Activated CD8-positive, alpha-beta memory T cell treated with anti-CD3 and anti-CD28 coated beads, Interleukin-2, amount 10 ng/mL, durations not matched to agents 7 days and 5 days (primary cell): ENCODE data around the gene ACTL7A. TPM values are rescaled to one million over a fixed set of nuclear protein-coding genes. Genes with fewer than 3 reads are reported as not detected.
"Not testable (repeated sequence)": the region's sequence is repeated elsewhere in the genome, so short reads cannot be mapped to it uniquely, and the experiment has no call there.

Experiments used
- ATAC-seq: fragments of 150-1000 bp; cut with Tn5 transposase; one replicate; pipeline ENCODE4 v1.10.0; 2021; ENCODE audit warnings: moderate library complexity
- CTCF ChIA-PET: fragments of 350-600 bp; sonication (Branson Sonifier 250); formaldehyde crosslinking; loops from one replicate; lab custom pipeline; 2021; ENCODE audit warnings: antibody characterized with exemption; lab: Charles Lee
- DNase-seq: peaks from one replicate; pipeline ENCODE4 v3.0.0-alpha.2; 2020
- H3K27ac Mint-ChIP-seq: one replicate; pipeline ENCODE4 v1.8.0; 2021; ENCODE audit warnings: mild to moderate bottlenecking, mixed read lengths
- H3K27me3 Mint-ChIP-seq: one replicate; pipeline ENCODE4 v1.8.0; 2021; ENCODE audit warnings: mixed read lengths
- H3K36me3 Mint-ChIP-seq: one replicate; pipeline ENCODE4 v1.8.0; 2021; ENCODE audit warnings: mild to moderate bottlenecking, mixed read lengths
- H3K4me1 Mint-ChIP-seq: one replicate; pipeline ENCODE4 v1.8.0; 2021; ENCODE audit warnings: mixed read lengths
- H3K4me3 Mint-ChIP-seq: one replicate; pipeline ENCODE4 v1.8.0; 2021; ENCODE audit warnings: mild to moderate bottlenecking, moderate library complexity, mixed read lengths
- H3K9me3 Mint-ChIP-seq: one replicate; pipeline ENCODE4 v1.8.0; 2022; ENCODE audit warnings: low read depth, mixed read lengths
- total RNA-seq, 2 experiments: library from RNA; stranded (reverse); gene quantifications; one replicate each; pipeline ENCODE4 v1.2.3, GENCODE V29; 2021

Gene ACTL7A
- total RNA-seq, 2 experiments from 2014 or later = not detected

- Mint-ChIP-seq H3K4me1 (peaks cover 5% of the 10 kb centered on the region), H3K36me3 (no peaks in the 10 kb centered on the region), H3K27me3 (no peaks in the 10 kb centered on the region), H3K27ac (no peak overlapping the region), H3K9me3 (no peaks in the 10 kb centered on the region), H3K4me3 (no peak overlapping the region)
- CTCF ChIA-PET = no interaction called here
- DNase-seq (no peak), ATAC-seq (no peak)
Observed at GRCh38 chr9:108837530-108837929, 24.5 kb upstream of the ACTL7A start.

GRCh38 chr9:108838017-108838416 is 24.0 kb upstream of the ACTL7A start:
- no peak overlapping the region for H3K4me3 Mint-ChIP-seq
- no peaks in the 10 kb centered on the region for H3K9me3 Mint-ChIP-seq
- H3K27ac Mint-ChIP-seq = no peak overlapping the region
- CTCF ChIA-PET = no interaction called here
- H3K27me3 Mint-ChIP-seq = no peaks in the 10 kb centered on the region
- no peaks in the 10 kb centered on the region for H3K36me3 Mint-ChIP-seq
- ATAC-seq (no peak), DNase-seq (no peak)
- peaks cover 9% of the 10 kb centered on the region for H3K4me1 Mint-ChIP-seq

DNA sequence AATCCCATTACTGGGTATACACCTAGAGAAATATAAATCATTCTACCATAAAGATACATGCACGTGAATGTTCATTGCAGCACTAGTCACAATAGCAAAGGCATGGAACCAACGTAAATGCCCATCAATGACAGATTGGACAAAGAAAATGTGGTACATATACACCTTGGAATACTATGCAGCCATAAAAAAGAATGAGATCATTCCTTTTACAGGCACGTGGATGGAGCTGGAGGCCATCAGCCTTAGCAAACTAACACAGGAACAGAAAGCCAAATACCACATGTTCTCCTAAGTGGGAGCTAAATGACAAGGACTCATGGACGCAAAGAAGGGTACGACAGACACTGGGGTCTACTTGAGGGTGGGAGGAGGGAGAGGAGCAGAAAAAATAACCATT is 22.5 kb upstream of the ACTL7A start:
- DNase-seq, H3K36me3 Mint-ChIP-seq, H3K27me3 Mint-ChIP-seq, ATAC-seq, H3K27ac Mint-ChIP-seq, H3K4me3 Mint-ChIP-seq, H3K9me3 Mint-ChIP-seq, CTCF ChIA-PET: not testable (repeated sequence)
- peaks cover 11% of the 10 kb centered on the region for H3K4me1 Mint-ChIP-seq

DNA sequence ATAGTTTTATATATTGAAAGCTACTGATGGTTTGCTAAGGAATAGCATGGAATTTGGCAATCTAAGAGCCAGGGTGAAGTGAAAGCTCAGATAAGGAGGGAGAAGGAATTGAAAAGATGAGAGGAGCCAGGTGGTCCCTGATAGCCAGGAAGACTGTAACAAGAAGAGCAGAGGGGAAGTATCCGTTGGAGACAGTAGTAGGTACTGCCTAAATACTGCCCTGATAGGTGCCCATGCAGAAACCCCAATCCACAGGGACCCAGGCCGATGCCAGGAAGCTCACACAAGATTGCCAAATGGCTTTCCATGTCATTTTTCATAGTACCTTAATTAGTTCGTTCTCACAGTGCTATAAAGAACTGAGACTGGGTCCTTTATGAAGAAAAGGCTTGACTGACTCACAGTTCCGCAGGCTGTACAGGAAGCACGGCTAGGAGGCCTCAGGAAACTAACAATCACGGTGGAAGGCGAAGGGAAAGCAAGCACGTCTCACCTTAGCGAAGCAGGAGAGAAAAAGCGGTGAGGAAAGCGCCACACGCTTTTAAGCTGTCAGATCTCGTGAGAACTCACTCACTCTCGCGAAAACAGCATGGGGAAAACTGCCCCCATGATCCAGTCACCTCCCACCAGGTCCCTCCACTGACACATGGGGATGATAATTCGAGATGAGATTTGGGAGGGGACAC is 19.3 kb upstream of the ACTL7A start:
- Mint-ChIP-seq H3K27ac (no peak overlapping the region), H3K36me3 (no peaks in the 10 kb centered on the region), H3K4me3 (no peak overlapping the region), H3K9me3 (no peaks in the 10 kb centered on the region), H3K27me3 (peaks cover 4% of the 10 kb centered on the region), H3K4me1 (peaks cover 8% of the 10 kb centered on the region)
- ATAC-seq (no peak), DNase-seq (no peak)
- CTCF ChIA-PET = no interaction called here

GRCh38 chr9:108844391-108844790 is 17.7 kb upstream of the ACTL7A start:
- H3K36me3 Mint-ChIP-seq = no peaks in the 10 kb centered on the region
- no peak overlapping the region for H3K27ac Mint-ChIP-seq
- CTCF ChIA-PET = no interaction called here
- DNase-seq (no peak), ATAC-seq (no peak)
- peaks cover 4% of the 10 kb centered on the region for H3K27me3 Mint-ChIP-seq
- no peaks in the 10 kb centered on the region for H3K9me3 Mint-ChIP-seq
- peaks cover 8% of the 10 kb centered on the region for H3K4me1 Mint-ChIP-seq
- H3K4me3 Mint-ChIP-seq = no peak overlapping the region

GRCh38 chr9:108844856-108845255 is 17.2 kb upstream of the ACTL7A start:
- ATAC-seq = no peak
- peaks cover 4% of the 10 kb centered on the region for H3K27me3 Mint-ChIP-seq
- H3K9me3 Mint-ChIP-seq = no peaks in the 10 kb centered on the region
- peaks cover 8% of the 10 kb centered on the region for H3K4me1 Mint-ChIP-seq
- CTCF ChIA-PET = no interaction called here
- H3K27ac Mint-ChIP-seq = no peak overlapping the region
- H3K36me3 Mint-ChIP-seq = no peaks in the 10 kb centered on the region
- DNase-seq = no peak
- H3K4me3 Mint-ChIP-seq = no peak overlapping the region

DNA sequence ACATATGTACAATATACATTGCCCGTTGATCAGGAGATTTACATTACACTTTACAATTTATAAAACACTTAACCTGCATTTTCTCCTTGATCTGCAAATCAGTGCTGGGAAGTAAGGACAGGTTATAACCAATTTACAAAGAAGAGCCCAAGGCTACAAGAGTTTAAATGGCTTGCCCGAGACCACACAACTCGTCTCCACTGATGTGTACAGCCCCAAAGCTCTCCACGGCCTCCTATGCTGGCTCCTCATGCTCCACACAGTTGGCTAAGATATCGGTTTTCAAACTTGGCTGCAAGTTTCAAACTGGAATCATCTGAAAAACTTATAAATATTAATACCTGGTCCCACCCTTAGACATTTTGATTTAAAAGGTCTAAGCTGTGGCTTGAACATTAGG is 16.6 kb upstream of the ACTL7A start:
- CTCF ChIA-PET = no interaction called here
- H3K27ac Mint-ChIP-seq = no peak overlapping the region
- H3K4me1 Mint-ChIP-seq = peaks cover 8% of the 10 kb centered on the region
- H3K36me3 Mint-ChIP-seq = no peaks in the 10 kb centered on the region
- ATAC-seq = no peak
- DNase-seq = no peak
- H3K27me3 Mint-ChIP-seq = peaks cover 4% of the 10 kb centered on the region
- no peaks in the 10 kb centered on the region for H3K9me3 Mint-ChIP-seq
- H3K4me3 Mint-ChIP-seq = no peak overlapping the region

DNA sequence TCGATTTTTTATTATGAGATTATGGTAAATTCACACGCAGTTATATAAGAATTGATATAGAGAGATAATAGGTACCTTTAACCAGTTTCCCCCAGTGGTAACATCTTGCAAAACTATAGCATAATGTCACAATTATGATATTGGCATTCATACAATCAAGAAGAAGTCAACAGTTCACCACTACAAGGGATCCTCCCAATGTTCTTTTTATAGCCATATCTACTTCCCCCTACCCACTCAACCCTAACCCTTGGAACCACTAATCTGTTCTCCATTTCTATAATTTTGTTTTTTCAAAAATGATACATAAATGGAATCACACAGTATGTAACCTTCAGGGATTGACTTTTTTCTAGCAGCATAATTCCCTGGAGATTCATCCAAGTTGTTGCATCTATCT is 16.1 kb upstream of the ACTL7A start:
- Mint-ChIP-seq H3K9me3 (no peaks in the 10 kb centered on the region), H3K4me1 (peaks cover 8% of the 10 kb centered on the region), H3K36me3 (no peaks in the 10 kb centered on the region), H3K27ac (no peak overlapping the region), H3K27me3 (peaks cover 4% of the 10 kb centered on the region), H3K4me3 (no peak overlapping the region)
- DNase-seq (no peak), ATAC-seq (no peak)
- CTCF ChIA-PET = no interaction called here

DNA sequence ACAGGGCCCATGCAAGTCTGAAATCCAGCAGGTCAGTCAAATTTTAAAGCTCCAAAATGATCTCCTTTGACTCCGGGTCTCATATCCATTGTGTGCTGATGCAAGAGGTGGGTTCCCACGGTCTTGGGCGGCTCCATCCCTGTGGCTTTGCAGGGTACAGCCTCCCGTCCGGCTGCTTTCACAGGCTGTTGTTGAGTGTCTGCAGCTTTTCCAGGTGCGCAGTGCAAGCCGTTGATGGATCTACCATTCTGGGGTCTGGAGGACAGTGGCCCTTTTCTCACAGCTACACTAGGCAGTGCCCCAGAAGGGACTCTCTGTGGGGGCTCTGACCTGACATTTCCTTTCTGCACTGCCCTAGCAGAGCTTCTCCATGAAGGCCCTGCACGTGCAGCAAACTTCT is 13.8 kb upstream of the ACTL7A start:
- ATAC-seq, H3K9me3 Mint-ChIP-seq, H3K27ac Mint-ChIP-seq, DNase-seq, H3K36me3 Mint-ChIP-seq, H3K27me3 Mint-ChIP-seq, H3K4me3 Mint-ChIP-seq, CTCF ChIA-PET, H3K4me1 Mint-ChIP-seq: not testable (repeated sequence)

DNA sequence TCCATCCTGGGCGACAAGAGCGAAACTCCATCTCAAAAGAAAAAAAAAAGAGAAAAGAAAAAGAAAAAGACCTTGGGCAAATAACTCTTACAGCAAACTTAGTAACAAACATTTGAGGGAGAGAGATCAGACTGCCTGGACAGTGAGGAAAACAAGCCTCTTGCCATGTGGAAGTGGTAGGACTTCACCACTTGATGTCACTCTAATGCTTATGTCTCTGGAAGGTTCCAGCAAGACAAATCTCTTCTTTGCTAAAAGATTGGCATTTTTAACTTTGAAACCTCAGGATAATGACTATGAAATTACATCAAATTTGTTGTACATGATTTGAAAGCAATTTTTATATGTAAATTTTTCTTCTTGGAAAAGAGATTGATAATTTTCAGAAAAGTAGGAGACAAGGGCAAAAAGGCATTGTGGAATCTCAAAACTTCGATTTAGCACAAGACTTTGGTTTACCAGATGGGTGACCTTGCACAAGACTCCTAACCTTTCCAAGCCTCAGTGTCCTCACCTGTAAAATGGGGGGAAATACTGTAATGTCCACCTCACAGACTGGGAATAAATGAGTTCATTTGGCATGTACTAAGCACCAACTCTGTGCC is 11.7 kb upstream of the ACTL7A start:
- H3K9me3 Mint-ChIP-seq = no peaks in the 10 kb centered on the region
- H3K27ac Mint-ChIP-seq = no peak overlapping the region
- H3K4me3 Mint-ChIP-seq = no peak overlapping the region
- CTCF ChIA-PET = no interaction called here
- H3K4me1 Mint-ChIP-seq = no peaks in the 10 kb centered on the region
- DNase-seq (no peak), ATAC-seq (no peak)
- no peaks in the 10 kb centered on the region for H3K36me3 Mint-ChIP-seq
- H3K27me3 Mint-ChIP-seq = no peaks in the 10 kb centered on the region

DNA sequence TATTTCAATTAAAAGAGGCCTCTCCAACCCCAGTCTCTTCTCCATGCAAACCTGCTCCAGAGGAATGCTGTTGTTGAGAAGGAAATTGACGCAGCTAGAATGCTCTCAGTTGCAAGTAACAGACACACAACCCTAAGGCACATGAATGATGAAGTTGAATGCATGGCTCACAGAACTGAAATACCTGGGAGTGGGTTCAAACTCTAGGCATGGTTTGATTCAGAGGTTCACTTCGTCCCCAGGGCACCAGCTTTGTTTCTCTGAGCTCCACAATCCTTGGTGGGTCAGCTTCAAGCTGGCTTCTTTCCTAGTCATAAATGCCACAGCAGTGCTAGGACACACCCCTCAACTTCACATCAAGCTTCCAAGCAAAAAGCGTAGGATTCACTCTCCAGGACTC is 10.9 kb upstream of the ACTL7A start:
- CTCF ChIA-PET = no interaction called here
- Mint-ChIP-seq H3K4me3 (no peak overlapping the region), H3K27me3 (no peaks in the 10 kb centered on the region), H3K36me3 (no peaks in the 10 kb centered on the region), H3K4me1 (no peaks in the 10 kb centered on the region), H3K27ac (no peak overlapping the region), H3K9me3 (no peaks in the 10 kb centered on the region)
- no peak for DNase-seq
- ATAC-seq = no peak

DNA sequence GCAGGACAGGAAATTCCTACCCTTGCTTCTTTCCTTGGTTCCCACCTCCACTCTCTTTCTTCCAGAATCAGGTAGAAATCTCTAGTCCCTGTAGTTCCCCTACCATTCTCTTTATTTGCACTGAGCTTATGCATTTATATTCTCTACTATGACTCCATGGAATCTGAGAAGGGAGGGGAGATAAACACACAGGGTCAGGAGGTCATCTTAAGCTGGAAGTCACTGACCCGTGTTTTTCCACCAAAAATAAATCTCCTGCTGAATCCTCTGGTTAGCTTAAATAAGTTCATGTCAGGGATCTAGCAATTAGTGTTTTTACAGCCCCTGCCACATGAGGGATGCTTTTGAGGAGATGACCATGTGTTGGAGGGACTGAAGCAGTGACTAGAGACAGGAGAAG is 10.0 kb upstream of the ACTL7A start:
- DNase-seq (no peak), ATAC-seq (no peak)
- Mint-ChIP-seq H3K4me1 (no peaks in the 10 kb centered on the region), H3K27me3 (no peaks in the 10 kb centered on the region), H3K4me3 (no peak overlapping the region), H3K27ac (no peak overlapping the region), H3K36me3 (no peaks in the 10 kb centered on the region), H3K9me3 (no peaks in the 10 kb centered on the region)
- CTCF ChIA-PET = no interaction called here

GRCh38 chr9:108854094-108854493 is 8.0 kb upstream of the ACTL7A start:
- Mint-ChIP-seq H3K27ac (no peak overlapping the region), H3K4me3 (no peak overlapping the region), H3K27me3 (no peaks in the 10 kb centered on the region), H3K9me3 (no peaks in the 10 kb centered on the region), H3K36me3 (no peaks in the 10 kb centered on the region), H3K4me1 (no peaks in the 10 kb centered on the region)
- no peak for ATAC-seq
- CTCF ChIA-PET = no interaction called here
- no peak for DNase-seq

- CTCF ChIA-PET = interaction anchor here (1.4 kb wide), 1 partner anchor 99 kb away, joined by 3 read pairs; no protein-coding TSS in a partner anchor
- no peaks in the 10 kb centered on the region for H3K9me3 Mint-ChIP-seq
- DNase-seq (no peak), ATAC-seq (no peak)
- no peaks in the 10 kb centered on the region for H3K36me3 Mint-ChIP-seq
- H3K4me1 Mint-ChIP-seq = peaks cover 5% of the 10 kb centered on the region
- H3K27me3 Mint-ChIP-seq = no peaks in the 10 kb centered on the region
- no peak overlapping the region for H3K27ac Mint-ChIP-seq
- H3K4me3 Mint-ChIP-seq = no peak overlapping the region
Observed at GRCh38 chr9:108854641-108855528, 7.2 kb upstream of the ACTL7A start.
